Renal pelvis (tissue), 4 donors: Measurements from ENCODE around the gene SARM1. TPM values are rescaled to one million over a fixed set of nuclear protein-coding genes. Genes with fewer than 3 reads are reported as not detected.

ENCODE experiments used
- DNase-seq: peaks from one replicate; pipeline ENCODE4 v3.0.0-alpha.2; 2013
- polyA plus RNA-seq, 3 donors: library from polyadenylated mRNA; unstranded; fragments of 120-200 nt; gene quantifications; one replicate each; pipeline ENCODE4 v1.2.1, GENCODE V29; 2013; ENCODE audit not compliant: insufficient read length in 3 of 3

The SARM1 gene
- polyA plus RNA-seq, 3 donors, result 14.9 to 16.8 (median 15.9) TPM

- DNase-seq, result no peak
Observed at GRCh38 chr17:28391401-28391800, 19.9 kb downstream of the SARM1 start.

GRCh38 chr17:28392491-28392890, 21.0 kb downstream of the SARM1 start:
- no peak for DNase-seq

GRCh38 chr17:28394337-28395116, 23.0 kb downstream of the SARM1 start:
- DNase-seq, result no peak

- no peak for DNase-seq
Observed at GRCh38 chr17:28395426-28395825, 23.9 kb downstream of the SARM1 start.

GRCh38 chr17:28395968-28396367, 24.5 kb downstream of the SARM1 start:
- no peak for DNase-seq

GRCh38 chr17:28396635-28397239, 25.2 kb downstream of the SARM1 start:
- DNase-seq, result no peak

GRCh38 chr17:28397275-28397674, 25.8 kb downstream of the SARM1 start:
- no peak for DNase-seq

- DNase-seq, result no peak
Observed at GRCh38 chr17:28397687-28398279, 26.3 kb downstream of the SARM1 start.

- no peak for DNase-seq
Observed at GRCh38 chr17:28398280-28398981, 26.9 kb downstream of the SARM1 start.

GRCh38 chr17:28399808-28400207, 28.3 kb downstream of the SARM1 start:
- DNase-seq, result no peak

GRCh38 chr17:28402224-28402630, 30.7 kb downstream of the SARM1 start:
- no peak for DNase-seq

GRCh38 chr17:28402844-28403243, 31.4 kb downstream of the SARM1 start:
- DNase-seq, result no peak

GRCh38 chr17:28404007-28404406, 32.5 kb downstream of the SARM1 start:
- DNase-seq, result no peak

- no peak for DNase-seq
Observed at GRCh38 chr17:28404461-28404811, 32.9 kb downstream of the SARM1 start.

GRCh38 chr17:28404812-28405570, 33.5 kb downstream of the SARM1 start:
- DNase-seq, result no peak

- peak; percentile 42 for DNase-seq
Observed at GRCh38 chr17:28405632-28406472, 34.4 kb downstream of the SARM1 start, which contains the start of gene SLC46A1. TSS of gene SLC46A1 (minus strand) at chr17:28406212. CDS start at chr17:28406114, 98 bp downstream.

GRCh38 chr17:28406473-28406814, 35.0 kb downstream of the SARM1 start:
- no peak for DNase-seq

- DNase-seq, result no peak
Observed at GRCh38 chr17:28407130-28407973, 35.9 kb downstream of the SARM1 start.

GRCh38 chr17:28407974-28408306, 36.4 kb downstream of the SARM1 start:
- DNase-seq, result no peak

GRCh38 chr17:28412099-28412498, 40.6 kb downstream of the SARM1 start:
- no peak for DNase-seq
